ENCODE data around the gene S100A6.

- TF ChIP-seq CTCF (conservative IDR thresholded peaks at IDR 0.05 in 1 of 2, IDR thresholded peaks at IDR 0.05 in 1 of 2; ENCODE audit: low read depth in 1 of 2, low read length in 2 of 2) (no peak), EZH2 (IDR thresholded peaks at IDR 0.05; ENCODE audit: low read length, missing control alignments) (no peak)
Measured at GRCh38 chr1:153553096-153553495, 17.3 kb upstream of the S100A6 start.
